ENCODE data around the gene RAD51B. TPM values are rescaled to one million over a fixed set of nuclear protein-coding genes. Genes with fewer than 3 reads are reported as not detected.

Gene RAD51B
- total RNA-seq, 1 donor from 2014 or later: 16.7 TPM

GRCh38 chr14:68212361-68212760 lies 392.8 kb downstream of the RAD51B start:
- peaks cover 8% of the 10 kb centered on the region for H3K4me1 Mint-ChIP-seq
- H3K4me3 Mint-ChIP-seq: no peak overlapping the region
- no peaks in the 10 kb centered on the region for H3K27me3 Mint-ChIP-seq (ENCODE audit: low read depth)
- no peaks in the 10 kb centered on the region for H3K36me3 Mint-ChIP-seq (ENCODE audit: low read depth)
- H3K27ac Mint-ChIP-seq (ENCODE audit: unreplicated experiment): no peak overlapping the region
- H3K9me3 Mint-ChIP-seq: peaks cover 3% of the 10 kb centered on the region
- no peak for DNase-seq (ENCODE audit: low read depth, low spot score)
- TF ChIP-seq CTCF (conservative IDR thresholded peaks at IDR 0.05): no peak

GRCh38 chr14:68214431-68214830 lies 394.9 kb downstream of the RAD51B start:
- no peak for DNase-seq (ENCODE audit: low read depth, low spot score)
- H3K4me3 Mint-ChIP-seq: no peak overlapping the region
- H3K36me3 Mint-ChIP-seq (ENCODE audit: low read depth): no peaks in the 10 kb centered on the region
- peaks cover 8% of the 10 kb centered on the region for H3K4me1 Mint-ChIP-seq
- no peak for TF ChIP-seq CTCF (conservative IDR thresholded peaks at IDR 0.05)
- peaks cover 3% of the 10 kb centered on the region for H3K9me3 Mint-ChIP-seq
- no peaks in the 10 kb centered on the region for H3K27me3 Mint-ChIP-seq (ENCODE audit: low read depth)
- H3K27ac Mint-ChIP-seq (ENCODE audit: unreplicated experiment): no peak overlapping the region

GRCh38 chr14:68215629-68216028 lies 396.1 kb downstream of the RAD51B start:
- H3K36me3 Mint-ChIP-seq (ENCODE audit: low read depth): no peaks in the 10 kb centered on the region
- H3K4me1 Mint-ChIP-seq: peaks cover 5% of the 10 kb centered on the region
- H3K27ac Mint-ChIP-seq (ENCODE audit: unreplicated experiment): no peak overlapping the region
- no peaks in the 10 kb centered on the region for H3K27me3 Mint-ChIP-seq (ENCODE audit: low read depth)
- H3K9me3 Mint-ChIP-seq: peaks cover 3% of the 10 kb centered on the region
- no peak for DNase-seq (ENCODE audit: low read depth, low spot score)
- no peak for TF ChIP-seq CTCF (conservative IDR thresholded peaks at IDR 0.05)
- H3K4me3 Mint-ChIP-seq: no peak overlapping the region

- Mint-ChIP-seq H3K4me3 (no peak overlapping the region), H3K9me3 (peaks cover 3% of the 10 kb centered on the region), H3K27ac (ENCODE audit: unreplicated experiment) (no peak overlapping the region), H3K27me3 (ENCODE audit: low read depth) (no peaks in the 10 kb centered on the region), H3K36me3 (ENCODE audit: low read depth) (no peaks in the 10 kb centered on the region), H3K4me1 (peaks cover under 1% of the 10 kb centered on the region)
- TF ChIP-seq CTCF (conservative IDR thresholded peaks at IDR 0.05): no peak
- no peak for DNase-seq (ENCODE audit: low read depth, low spot score)
These were observed 396.5 kb downstream of the RAD51B start for GRCh38 chr14:68216079-68216478.

- H3K27me3 Mint-ChIP-seq (ENCODE audit: low read depth): no peaks in the 10 kb centered on the region
- TF ChIP-seq CTCF (conservative IDR thresholded peaks at IDR 0.05): no peak
- H3K9me3 Mint-ChIP-seq: peaks cover 3% of the 10 kb centered on the region
- H3K4me3 Mint-ChIP-seq: no peak overlapping the region
- DNase-seq (ENCODE audit: low read depth, low spot score): no peak
- H3K36me3 Mint-ChIP-seq (ENCODE audit: low read depth): no peaks in the 10 kb centered on the region
- no peak overlapping the region for H3K27ac Mint-ChIP-seq (ENCODE audit: unreplicated experiment)
- no peaks in the 10 kb centered on the region for H3K4me1 Mint-ChIP-seq
These were observed 397.4 kb downstream of the RAD51B start for GRCh38 chr14:68216957-68217356.
